ENCODE measurements around the gene MYO1C.

- TF ChIP-seq CTCF (conservative IDR thresholded peaks at IDR 0.05 in 1 of 2, IDR thresholded peaks at IDR 0.05 in 1 of 2; ENCODE audit: low read depth in 1 of 2, low read length in 2 of 2) (no peak), EZH2 (IDR thresholded peaks at IDR 0.05; ENCODE audit: low read length, missing control alignments) (no peak)
Observed at GRCh38 chr17:1478418-1478817, 14.1 kb downstream of the MYO1C start.
